Transverse colon (tissue), 3 donors: ENCODE data around the gene FIGN.

Experiments used
- POLR2A ChIP-seq: fragments of 450-650 bp; IDR thresholded peaks from one replicate; pipeline ENCODE4 v1.6.1; 2016; ENCODE audit warnings: antibody characterized with exemption, mild to moderate bottlenecking, moderate library complexity
- TF ChIP-seq, protein P1 (sequence below), 5 experiments: fragments of 200-600 bp in 3 of 5; fragments of 450-650 bp in 2 of 5; sonication (generic) in 3 of 5; IDR thresholded peaks; 1 replicate in 2 of 5; 2 replicates in 3 of 5; pipeline ENCODE4 v1.5.1; 2016 to 2017; ENCODE audit warnings: antibody characterized with exemption in 5 of 5, inconsistent platforms in 3 of 5, mild to moderate bottlenecking in 2 of 5, moderate library complexity in 1 of 5

GRCh38 chr2:163617517-163617916 lies 118.3 kb downstream of the FIGN start:
- TF ChIP-seq POLR2A = no peak
- TF ChIP-seq, protein P1, sequence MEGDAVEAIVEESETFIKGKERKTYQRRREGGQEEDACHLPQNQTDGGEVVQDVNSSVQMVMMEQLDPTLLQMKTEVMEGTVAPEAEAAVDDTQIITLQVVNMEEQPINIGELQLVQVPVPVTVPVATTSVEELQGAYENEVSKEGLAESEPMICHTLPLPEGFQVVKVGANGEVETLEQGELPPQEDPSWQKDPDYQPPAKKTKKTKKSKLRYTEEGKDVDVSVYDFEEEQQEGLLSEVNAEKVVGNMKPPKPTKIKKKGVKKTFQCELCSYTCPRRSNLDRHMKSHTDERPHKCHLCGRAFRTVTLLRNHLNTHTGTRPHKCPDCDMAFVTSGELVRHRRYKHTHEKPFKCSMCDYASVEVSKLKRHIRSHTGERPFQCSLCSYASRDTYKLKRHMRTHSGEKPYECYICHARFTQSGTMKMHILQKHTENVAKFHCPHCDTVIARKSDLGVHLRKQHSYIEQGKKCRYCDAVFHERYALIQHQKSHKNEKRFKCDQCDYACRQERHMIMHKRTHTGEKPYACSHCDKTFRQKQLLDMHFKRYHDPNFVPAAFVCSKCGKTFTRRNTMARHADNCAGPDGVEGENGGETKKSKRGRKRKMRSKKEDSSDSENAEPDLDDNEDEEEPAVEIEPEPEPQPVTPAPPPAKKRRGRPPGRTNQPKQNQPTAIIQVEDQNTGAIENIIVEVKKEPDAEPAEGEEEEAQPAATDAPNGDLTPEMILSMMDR (IDR thresholded peaks at IDR 0.05) = no peak
